IMR-90 (cell line): Measurements from ENCODE around the gene DOCK6. TPM values are rescaled to one million over a fixed set of nuclear protein-coding genes. Genes with fewer than 3 reads are reported as not detected.

Experiments
- ATAC-seq: fragments of 200-7000 bp; cut with Tn5 transposase; 2 replicates; pipeline ENCODE4 v1.9.1; 2020; ENCODE audit warnings: low read depth, mild to moderate bottlenecking, moderate library complexity
- BruUV-seq: library from RNA; stranded (reverse); fragments of 400-500 nt; replicated peaks from 2 replicates; lab custom pipeline; 2021; lab: Mats Ljungman, UMichigan
- CTCF ChIA-PET: fragments of 300-600 bp; formaldehyde crosslinking; extraction: SDS; loops from one replicate; lab custom pipeline; 2021; ENCODE audit warnings: antibody characterized with exemption; lab: Yijun Ruan, JAX
- POLR2A ChIA-PET: fragments of 300-600 bp; sonication (Branson Sonifier 250); formaldehyde crosslinking; loops from one replicate; lab custom pipeline; 2022; ENCODE audit warnings: antibody characterized with exemption; ENCODE audit not compliant: unreplicated experiment; lab: Charles Lee
- DNase-seq: peaks from one replicate; pipeline ENCODE4 v3.0.0; 2013
- H2AFZ ChIP-seq: replicated peaks from 2 replicates; pipeline ENCODE3; 2013; ENCODE audit warnings: low read length, mild to moderate bottlenecking; ENCODE audit not compliant: poor library complexity
- H2AK5ac ChIP-seq: 2 replicates; pipeline ENCODE4 v1.6.1; 2013; ENCODE audit warnings: low read depth, low read length, inconsistent platforms
- H2AK9ac ChIP-seq: replicated peaks from 2 replicates; pipeline ENCODE3; 2013; ENCODE audit warnings: mild to moderate bottlenecking, low read depth, low read length, moderate library complexity; ENCODE audit not compliant: poor library complexity
- H2BK120ac ChIP-seq: 2 replicates; pipeline ENCODE4 v1.6.1; 2013; ENCODE audit warnings: low read depth, low read length, inconsistent platforms
- H2BK15ac ChIP-seq: 3 replicates; pipeline ENCODE4 v1.6.1; 2013; ENCODE audit warnings: low read depth, low read length, inconsistent platforms
- H2BK20ac ChIP-seq: 2 replicates; pipeline ENCODE4 v1.6.1; 2013; ENCODE audit warnings: low read depth, mild to moderate bottlenecking, inconsistent platforms, low read length, moderate library complexity
- H2BK5ac ChIP-seq: 2 replicates; pipeline ENCODE4 v1.6.1; 2013; ENCODE audit warnings: mild to moderate bottlenecking, low read depth, low read length, inconsistent platforms; ENCODE audit not compliant: poor library complexity, severe bottlenecking
- H3K14ac ChIP-seq: replicated peaks from 2 replicates; pipeline ENCODE4 v1.6.1; 2013; ENCODE audit warnings: low read depth, low read length, inconsistent platforms
- H3K18ac ChIP-seq: 2 replicates; pipeline ENCODE4 v1.6.1; 2013; ENCODE audit warnings: low read depth, low read length, control low read depth
- H3K23ac ChIP-seq: 2 replicates; pipeline ENCODE4 v1.6.1; 2013; ENCODE audit warnings: low read depth, low read length, inconsistent platforms
- H3K27ac ChIP-seq: 2 replicates; pipeline ENCODE4 v1.5.1; 2013; ENCODE audit warnings: mild to moderate bottlenecking, control low read depth, low read length; ENCODE audit not compliant: insufficient read depth
- H3K27me3 ChIP-seq: 2 replicates; pipeline ENCODE4 v1.6.1; 2013; ENCODE audit warnings: low read length; ENCODE audit not compliant: control insufficient read depth, insufficient read depth
- H3K36me3 ChIP-seq: 2 replicates; pipeline ENCODE4 v1.6.1; 2013; ENCODE audit warnings: low read length, mixed read lengths; ENCODE audit not compliant: control insufficient read depth, insufficient read depth
- H3K4ac ChIP-seq: 2 replicates; pipeline ENCODE4 v1.6.1; 2013; ENCODE audit warnings: low read depth, low read length, inconsistent platforms
- H3K4me1 ChIP-seq: 2 replicates; pipeline ENCODE4 v1.6.1; 2013; ENCODE audit warnings: low read length, mixed read lengths; ENCODE audit not compliant: control insufficient read depth, insufficient read depth
- H3K4me2 ChIP-seq: 2 replicates; pipeline ENCODE4 v1.6.1; 2013; ENCODE audit warnings: low read depth, mild to moderate bottlenecking, control low read depth, low read length, moderate library complexity
- H3K4me3 ChIP-seq: 2 replicates; pipeline ENCODE4 v1.5.1; 2013; ENCODE audit warnings: low read depth, mild to moderate bottlenecking, control low read depth, low read length, moderate library complexity; ENCODE audit not compliant: insufficient read depth
- H3K56ac ChIP-seq: 2 replicates; pipeline ENCODE4 v1.6.1; 2013; ENCODE audit warnings: low read length, inconsistent platforms; ENCODE audit not compliant: insufficient read depth; ENCODE audit errors: extremely low read depth
- H3K79me1 ChIP-seq, 2 experiments: 2 replicates each; pipeline ENCODE4 v1.6.1; 2013; ENCODE audit warnings: low read length in 2 of 2, inconsistent platforms in 1 of 2, low read depth in 1 of 2
- H3K9ac ChIP-seq: 2 replicates; pipeline ENCODE4 v1.6.1; 2013; ENCODE audit warnings: low read depth, low read length, control low read depth
- H3K9me1 ChIP-seq: 2 replicates; pipeline ENCODE4 v1.6.1; 2013; ENCODE audit warnings: low read length, inconsistent platforms; ENCODE audit not compliant: insufficient read depth
- H3K9me3 ChIP-seq: 2 replicates; pipeline ENCODE4 v1.6.1; 2013; ENCODE audit warnings: low read length; ENCODE audit not compliant: control insufficient read depth, insufficient read depth
- H4K20me1 ChIP-seq: 2 replicates; pipeline ENCODE4 v1.6.1; 2013; ENCODE audit warnings: low read length, inconsistent platforms; ENCODE audit not compliant: insufficient read depth
- H4K5ac ChIP-seq: 2 replicates; pipeline ENCODE4 v1.6.1; 2013; ENCODE audit warnings: mild to moderate bottlenecking, low read depth, low read length, control low read depth
- H4K8ac ChIP-seq, 2 experiments: 2 replicates each; pipeline ENCODE4 v1.6.1; 2013; ENCODE audit warnings: low read depth in 2 of 2, low read length in 2 of 2, control low read depth in 1 of 2, inconsistent platforms in 1 of 2
- H4K91ac ChIP-seq: 2 replicates; pipeline ENCODE4 v1.6.1; 2013; ENCODE audit warnings: low read depth, low read length, inconsistent platforms; ENCODE audit not compliant: insufficient read depth
- BHLHE40 ChIP-seq: fragments of 150-350 bp; IDR thresholded peaks from 2 replicates; pipeline ENCODE4 v1.6.1; 2016; ENCODE audit warnings: mild to moderate bottlenecking, low read depth, low read length
- CEBPB ChIP-seq: IDR thresholded peaks from 2 replicates; pipeline ENCODE4 v1.6.1; 2012; ENCODE audit warnings: low read depth, low read length, improper control_type of control experiment
- CHD1 ChIP-seq: IDR thresholded peaks from 2 replicates; pipeline ENCODE4 v1.6.1; 2012; ENCODE audit warnings: low read depth, low read length, improper control_type of control experiment
- FOS ChIP-seq: fragments of 150-350 bp; IDR thresholded peaks from 2 replicates; pipeline ENCODE4 v1.6.1; 2016; ENCODE audit warnings: low read depth, low read length
- MAFK ChIP-seq: IDR thresholded peaks from 2 replicates; pipeline ENCODE4 v1.6.1; 2012; ENCODE audit warnings: low read depth, low read length, improper control_type of control experiment
- MAZ ChIP-seq: IDR thresholded peaks from 2 replicates; pipeline ENCODE4 v1.6.1; 2012; ENCODE audit warnings: low read depth, mild to moderate bottlenecking, low read length, improper control_type of control experiment, moderate library complexity, borderline replicate concordance
- MXI1 ChIP-seq: IDR thresholded peaks from 2 replicates; pipeline ENCODE4 v1.6.1; 2012; ENCODE audit warnings: low read depth, mild to moderate bottlenecking, low read length, moderate library complexity, borderline replicate concordance
- NFE2L2 ChIP-seq: fragments of 150-350 bp; IDR thresholded peaks from 2 replicates; pipeline ENCODE4 v1.6.1; 2016; ENCODE audit warnings: low read depth, mild to moderate bottlenecking, low read length
- POLR2A ChIP-seq: IDR thresholded peaks from 2 replicates; pipeline ENCODE4 v1.6.1; 2012; ENCODE audit warnings: mild to moderate bottlenecking, low read depth, low read length
- RAD21 ChIP-seq: IDR thresholded peaks from 2 replicates; pipeline ENCODE4 v1.6.1; 2012; ENCODE audit warnings: low read length, improper control_type of control experiment
- RCOR1 ChIP-seq: IDR thresholded peaks from 2 replicates; pipeline ENCODE4 v1.6.1; 2012; ENCODE audit warnings: mild to moderate bottlenecking, low read length, improper control_type of control experiment; ENCODE audit not compliant: insufficient replicate concordance
- RFX5 ChIP-seq: IDR thresholded peaks from 2 replicates; pipeline ENCODE4 v1.8.0; 2012; ENCODE audit warnings: low read depth, mild to moderate bottlenecking, low read length, moderate library complexity
- SMC3 ChIP-seq: fragments of 150-350 bp; IDR thresholded peaks from 2 replicates; pipeline ENCODE4 v1.6.1; 2016; ENCODE audit warnings: low read depth, mild to moderate bottlenecking, antibody characterized with exemption, low read length, moderate library complexity
- WGBS, 2 experiments: methylation state at CpG; one replicate each; pipeline versions ENCODE4 v1.1.5 to v1.1.7; 2013; ENCODE audit warnings: missing lambda C conversion rate in 2 of 2; ENCODE audit not compliant: insufficient read length in 1 of 2; ENCODE audit errors: extremely low coverage in 2 of 2; 5-methylcytosine and 5-hydroxymethylcytosine counted together
- dilution Hi-C: fragments of 300-500 bp; cut with HindIII; formaldehyde crosslinking; loops from one replicate; pipeline ENCODE4 v1.14.3; 2018; ENCODE audit warnings: low sequenced_read_pairs; ENCODE audit not compliant: unreplicated experiment
- in situ Hi-C: fragments of 300-500 bp; cut with MboI; formaldehyde crosslinking; loops from 3 replicates; pipeline ENCODE4 v1.14.3; 2019; ENCODE audit warnings: low sequenced_read_pairs, inconsistent platforms, mixed read lengths
- intact Hi-C: fragments of 100-400 bp; cut with micrococcal nuclease; formaldehyde crosslinking; loops from 2 replicates; pipeline ENCODE4 v1.10.0; 2022
- polyA plus RNA-seq, 3 experiments: library from polyadenylated mRNA; depleted of rRNA; stranded (reverse); fragments of >200 nt; gene quantifications; 2 replicates each; pipeline ENCODE4 v1.2.3, GENCODE V29; 2012; ENCODE audit warnings: low replicate concordance in 1 of 3
- total RNA-seq: library from RNA; depleted of rRNA; stranded (reverse); fragments of >200 nt; gene quantifications from 2 replicates; pipeline ENCODE4 v1.2.3, GENCODE V29; 2012
- TF ChIP-seq, protein P1 (sequence below): fragments of 150-350 bp; IDR thresholded peaks from 2 replicates; pipeline ENCODE4 v1.6.1; 2017; ENCODE audit warnings: mild to moderate bottlenecking, antibody characterized with exemption, low read length, low read depth
- TF ChIP-seq, protein P2 (sequence below): conservative IDR thresholded peaks from 2 replicates; pipeline ENCODE4 v1.5.1; 2012; ENCODE audit warnings: mild to moderate bottlenecking, low read depth, low read length, improper control_type of control experiment
- TF ChIP-seq, protein P3 (sequence below): fragments of 150-350 bp; IDR thresholded peaks from 2 replicates; pipeline ENCODE4 v1.6.1; 2016; ENCODE audit warnings: low read depth, mild to moderate bottlenecking, low read length, moderate library complexity, borderline replicate concordance

The DOCK6 gene
- total and polyA plus RNA-seq, 2 of the 4 experiments (the other 2 are of a cell fraction): 5.0 to 18.4 TPM

DNA sequence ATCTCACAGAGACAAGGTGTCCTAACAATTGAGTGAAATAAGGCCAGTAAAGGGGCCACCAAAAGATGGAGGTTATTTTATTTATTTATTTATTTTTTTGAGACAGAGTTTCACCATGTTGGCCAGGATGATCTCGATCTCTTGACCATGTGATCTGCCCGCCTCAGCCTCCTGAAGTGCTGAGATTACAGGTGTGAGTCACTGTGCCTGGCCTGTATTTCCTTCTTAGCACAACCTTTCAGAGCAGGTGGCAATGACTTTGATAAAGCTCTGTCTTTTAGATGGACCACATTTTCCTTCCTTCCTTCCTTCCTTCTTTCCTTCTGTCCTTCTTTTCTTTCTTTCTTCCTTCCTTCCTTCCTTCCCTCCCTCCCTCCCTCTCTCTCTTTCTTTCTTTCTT is 11.0 kb upstream of the DOCK6 start:
- dilution Hi-C loops (no loop called here), intact Hi-C loops (no loop called here), in situ Hi-C loops (no loop called here)
- ChIA-PET CTCF (interaction anchor here (1.0 kb wide), 1 partner anchor 10 kb away, joined by 3 read pairs; no protein-coding TSS in a partner anchor), POLR2A (interaction anchor here (0.5 to 0.6 kb wide), 2 partner anchors 9 to 103 kb away, joined by 3 to 4 read pairs; no protein-coding TSS in a partner anchor)
- Histone ChIP-seq H4K5ac (no peak overlapping the region), H3K9me3 (no peaks in the 10 kb centered on the region), H2AFZ (no peak overlapping the region), H3K9ac (no peak overlapping the region), H3K27ac (no peak overlapping the region), H3K4ac (no peak overlapping the region), H3K4me1 (peaks cover 11% of the 10 kb centered on the region), H3K79me1 (no peaks in the 10 kb centered on the region), H2BK5ac (no peak overlapping the region), H4K91ac (no peak overlapping the region), H2AK5ac (no peak overlapping the region), H3K18ac (no peak overlapping the region), H3K36me3 (no peaks in the 10 kb centered on the region), H3K56ac (no peak overlapping the region), H2AK9ac (no peak overlapping the region), H3K27me3 (peaks cover 2% of the 10 kb centered on the region), H3K4me2 (no peak overlapping the region), H4K8ac (no peak overlapping the region), H4K20me1 (no peaks in the 10 kb centered on the region), H3K14ac (no peak overlapping the region), H3K23ac (no peak overlapping the region), H2BK15ac (no peak overlapping the region), H3K4me3 (no peak overlapping the region), H2BK120ac (no peak overlapping the region), H3K9me1 (peaks cover 4% of the 10 kb centered on the region; the same call in 1 of the 2 replicates), H2BK20ac (no peak overlapping the region)
- 70% methylated on average over 2 of the region's 2 CpGs; no CpG with 5 or more reads in 1 of the 2 experiments for WGBS, 2 experiments
- TF ChIP-seq RAD21 (no peak), RFX5 (no peak), MAZ (no peak), CHD1 (no peak), MAFK (no peak), CEBPB (no peak), BHLHE40 (no peak), FOS (no peak), NFE2L2 (no peak), MXI1 (no peak), SMC3 (no peak), RCOR1 (no peak), POLR2A (no peak)
- TF ChIP-seq, protein P1, sequence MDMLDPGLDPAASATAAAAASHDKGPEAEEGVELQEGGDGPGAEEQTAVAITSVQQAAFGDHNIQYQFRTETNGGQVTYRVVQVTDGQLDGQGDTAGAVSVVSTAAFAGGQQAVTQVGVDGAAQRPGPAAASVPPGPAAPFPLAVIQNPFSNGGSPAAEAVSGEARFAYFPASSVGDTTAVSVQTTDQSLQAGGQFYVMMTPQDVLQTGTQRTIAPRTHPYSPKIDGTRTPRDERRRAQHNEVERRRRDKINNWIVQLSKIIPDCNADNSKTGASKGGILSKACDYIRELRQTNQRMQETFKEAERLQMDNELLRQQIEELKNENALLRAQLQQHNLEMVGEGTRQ: no peak
- TF ChIP-seq, protein P2, sequence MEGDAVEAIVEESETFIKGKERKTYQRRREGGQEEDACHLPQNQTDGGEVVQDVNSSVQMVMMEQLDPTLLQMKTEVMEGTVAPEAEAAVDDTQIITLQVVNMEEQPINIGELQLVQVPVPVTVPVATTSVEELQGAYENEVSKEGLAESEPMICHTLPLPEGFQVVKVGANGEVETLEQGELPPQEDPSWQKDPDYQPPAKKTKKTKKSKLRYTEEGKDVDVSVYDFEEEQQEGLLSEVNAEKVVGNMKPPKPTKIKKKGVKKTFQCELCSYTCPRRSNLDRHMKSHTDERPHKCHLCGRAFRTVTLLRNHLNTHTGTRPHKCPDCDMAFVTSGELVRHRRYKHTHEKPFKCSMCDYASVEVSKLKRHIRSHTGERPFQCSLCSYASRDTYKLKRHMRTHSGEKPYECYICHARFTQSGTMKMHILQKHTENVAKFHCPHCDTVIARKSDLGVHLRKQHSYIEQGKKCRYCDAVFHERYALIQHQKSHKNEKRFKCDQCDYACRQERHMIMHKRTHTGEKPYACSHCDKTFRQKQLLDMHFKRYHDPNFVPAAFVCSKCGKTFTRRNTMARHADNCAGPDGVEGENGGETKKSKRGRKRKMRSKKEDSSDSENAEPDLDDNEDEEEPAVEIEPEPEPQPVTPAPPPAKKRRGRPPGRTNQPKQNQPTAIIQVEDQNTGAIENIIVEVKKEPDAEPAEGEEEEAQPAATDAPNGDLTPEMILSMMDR: no peak
- TF ChIP-seq, protein P3, sequence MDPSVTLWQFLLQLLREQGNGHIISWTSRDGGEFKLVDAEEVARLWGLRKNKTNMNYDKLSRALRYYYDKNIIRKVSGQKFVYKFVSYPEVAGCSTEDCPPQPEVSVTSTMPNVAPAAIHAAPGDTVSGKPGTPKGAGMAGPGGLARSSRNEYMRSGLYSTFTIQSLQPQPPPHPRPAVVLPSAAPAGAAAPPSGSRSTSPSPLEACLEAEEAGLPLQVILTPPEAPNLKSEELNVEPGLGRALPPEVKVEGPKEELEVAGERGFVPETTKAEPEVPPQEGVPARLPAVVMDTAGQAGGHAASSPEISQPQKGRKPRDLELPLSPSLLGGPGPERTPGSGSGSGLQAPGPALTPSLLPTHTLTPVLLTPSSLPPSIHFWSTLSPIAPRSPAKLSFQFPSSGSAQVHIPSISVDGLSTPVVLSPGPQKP: no peak
- no peak for ATAC-seq
- BruUV-seq: no TSS peak
- DNase-seq: no peak
